H1 (cell line): ENCODE results near the gene SPAAR. TPM values are rescaled to one million over a fixed set of nuclear protein-coding genes. Genes with fewer than 3 reads are reported as not detected.
A peak's percentile ranks its signal among the peaks of the same experiment; 100 is the strongest.

ENCODE experiments used
- CTCF ChIA-PET: fragments of 300-600 bp; sonication (Branson Sonifier 250); formaldehyde crosslinking; loops from one replicate; lab custom pipeline; 2021; ENCODE audit not compliant: partially characterized antibody; lab: Charles Lee
- POLR2A ChIA-PET: fragments of 300-600 bp; sonication (Branson Sonifier 250); formaldehyde crosslinking; loops from one replicate; lab custom pipeline; 2021; ENCODE audit warnings: inconsistent platforms; ENCODE audit not compliant: partially characterized antibody; lab: Charles Lee
- DNase-seq, 2 experiments: peaks; one replicate each; pipeline versions ENCODE4 v3.0.0 to v3.0.0-alpha.2; 2010 to 2022; ENCODE audit warnings: low spot score in 2 of 2, low read depth in 1 of 2, mixed read lengths in 1 of 2
- FAIRE-seq: peaks from 2 replicates; lab custom pipeline; 2011; peaks lifted over from hg19 to GRCh38; lab: Jason Lieb, UNC
- H2AFZ ChIP-seq: 2 replicates; pipeline ENCODE4 v1.8.1; 2012; ENCODE audit warnings: low read length, inconsistent platforms
- H2AK5ac ChIP-seq: 2 replicates; pipeline ENCODE4 v1.6.1; 2013; ENCODE audit warnings: low read depth, low read length
- H2BK120ac ChIP-seq: replicated peaks from 2 replicates; pipeline ENCODE3; 2013; ENCODE audit warnings: low read depth, low read length, inconsistent platforms
- H2BK12ac ChIP-seq: 2 replicates; pipeline ENCODE4 v1.6.1; 2013; ENCODE audit warnings: low read depth, low read length
- H2BK15ac ChIP-seq: 2 replicates; pipeline ENCODE4 v1.6.1; 2013; ENCODE audit warnings: low read length
- H2BK20ac ChIP-seq: 2 replicates; pipeline ENCODE4 v1.6.1; 2013; ENCODE audit warnings: low read length
- H2BK5ac ChIP-seq: 2 replicates; pipeline ENCODE4 v1.6.1; 2013; ENCODE audit warnings: low read depth, low read length
- H3K14ac ChIP-seq: 2 replicates; pipeline ENCODE4 v1.6.1; 2013; ENCODE audit warnings: inconsistent platforms; ENCODE audit not compliant: insufficient read length
- H3K18ac ChIP-seq: 2 replicates; pipeline ENCODE4 v1.6.1; 2013; ENCODE audit warnings: low read length; ENCODE audit errors: extremely low read depth
- H3K23ac ChIP-seq: 2 replicates; pipeline ENCODE4 v1.6.1; 2013; ENCODE audit warnings: inconsistent platforms; ENCODE audit not compliant: insufficient read length
- H3K23me2 ChIP-seq: 2 replicates; pipeline ENCODE4 v1.6.1; 2013; ENCODE audit warnings: low read depth, low read length
- H3K27ac ChIP-seq: 2 replicates; pipeline ENCODE4 v1.6.1; 2011; ENCODE audit warnings: low read depth, low read length, inconsistent platforms
- H3K27me3 ChIP-seq, 4 experiments: replicated peaks in 1 of 4; 1 replicate in 1 of 4; 2 replicates in 3 of 4; pipeline versions ENCODE4 v1.6.1 to v1.8.1; 2011 to 2013; ENCODE audit warnings: low read length in 3 of 4, mild to moderate bottlenecking in 3 of 4, inconsistent platforms in 2 of 4, mixed read lengths in 2 of 4, moderate library complexity in 1 of 4; ENCODE audit not compliant: control insufficient read depth in 3 of 4, insufficient read depth in 3 of 4; ENCODE audit errors: extremely low read depth in 1 of 4
- H3K36me3 ChIP-seq, 4 experiments: 2 replicates each; pipeline versions ENCODE4 v1.6.1 to v1.8.1; 2011 to 2013; ENCODE audit warnings: mild to moderate bottlenecking in 4 of 4, low read length in 3 of 4, moderate library complexity in 2 of 4, control low read depth in 1 of 4, inconsistent platforms in 1 of 4; ENCODE audit not compliant: insufficient read depth in 4 of 4, control insufficient read depth in 2 of 4
- H3K4ac ChIP-seq: replicated peaks from 2 replicates; pipeline ENCODE3; 2013; ENCODE audit warnings: low read length, low read depth, mixed read lengths, inconsistent platforms; ENCODE audit not compliant: insufficient read length
- H3K4me1 ChIP-seq, 4 experiments: replicated peaks in 1 of 4; 1 replicate in 1 of 4; 2 replicates in 3 of 4; pipeline versions ENCODE4 v1.6.1 to v1.8.1; 2011 to 2013; ENCODE audit warnings: low read length in 3 of 4, inconsistent platforms in 2 of 4, mixed read lengths in 1 of 4; ENCODE audit not compliant: insufficient read depth in 4 of 4, control insufficient read depth in 3 of 4
- H3K4me2 ChIP-seq, 2 experiments: 2 replicates each; pipeline versions ENCODE4 v1.6.1 to v1.8.1; 2011 to 2013; ENCODE audit warnings: low read depth in 2 of 2, low read length in 2 of 2, control low read depth in 1 of 2, inconsistent platforms in 1 of 2, mild to moderate bottlenecking in 1 of 2; ENCODE audit not compliant: insufficient read depth in 1 of 2
- H3K4me3 ChIP-seq, 4 experiments: fragments of 200-600, 300-600 bp in 1 of 4; sonication (generic), shearing (Covaris generic), sonication (Bioruptor Twin) in 1 of 4; 2 replicates each; pipeline versions ENCODE4 v1.5.1 to v1.8.1; 2011 to 2016; ENCODE audit warnings: low read length in 4 of 4, low read depth in 3 of 4, control low read depth in 2 of 4, inconsistent platforms in 2 of 4, mild to moderate bottlenecking in 2 of 4, mixed read lengths in 1 of 4, moderate library complexity in 1 of 4; ENCODE audit not compliant: insufficient read depth in 2 of 4; ENCODE audit errors: extremely low read depth in 1 of 4
- H3K56ac ChIP-seq: replicated peaks from 2 replicates; pipeline ENCODE3; 2013; ENCODE audit warnings: low read depth, mild to moderate bottlenecking, mixed read lengths, low read length, inconsistent platforms; ENCODE audit not compliant: insufficient read length
- H3K79me1 ChIP-seq: 2 replicates; pipeline ENCODE4 v1.6.1; 2013; ENCODE audit warnings: low read depth, low read length, control low read depth
- H3K79me2 ChIP-seq, 2 experiments: 2 replicates each; pipeline versions ENCODE4 v1.6.1 to v1.8.1; 2012 to 2013; ENCODE audit warnings: low read length in 2 of 2, mild to moderate bottlenecking in 2 of 2, inconsistent platforms in 1 of 2; ENCODE audit not compliant: insufficient read depth in 2 of 2, control insufficient read depth in 1 of 2
- H3K9ac ChIP-seq, 4 experiments: replicated peaks in 1 of 4; 1 replicate in 1 of 4; 2 replicates in 3 of 4; pipeline versions ENCODE4 v1.6.1 to v1.8.1; 2011 to 2013; ENCODE audit warnings: low read depth in 3 of 4, low read length in 3 of 4, control low read depth in 2 of 4, mild to moderate bottlenecking in 2 of 4, moderate library complexity in 2 of 4, inconsistent platforms in 1 of 4; ENCODE audit errors: extremely low read depth in 1 of 4
- H3K9me3 ChIP-seq, 2 experiments: 2 replicates each; pipeline versions ENCODE4 v1.6.1 to v1.8.1; 2012 to 2013; ENCODE audit warnings: mild to moderate bottlenecking in 2 of 2, moderate library complexity in 2 of 2, control low read depth in 1 of 2, inconsistent platforms in 1 of 2, low read depth in 1 of 2, low read length in 1 of 2, mixed read lengths in 1 of 2; ENCODE audit not compliant: insufficient read depth in 2 of 2
- H4K20me1 ChIP-seq, 2 experiments: replicated peaks in 1 of 2; 2 replicates each; pipeline versions ENCODE3 to v1.8.1; 2011 to 2013; ENCODE audit warnings: inconsistent platforms in 2 of 2, low read length in 2 of 2, mild to moderate bottlenecking in 1 of 2; ENCODE audit not compliant: insufficient read depth in 2 of 2, control insufficient read depth in 1 of 2
- H4K5ac ChIP-seq: 2 replicates; pipeline ENCODE4 v1.6.1; 2013; ENCODE audit warnings: low read length, low read depth, mixed read lengths, inconsistent platforms; ENCODE audit not compliant: insufficient read length
- H4K8ac ChIP-seq: 2 replicates; pipeline ENCODE4 v1.8.0; 2013; ENCODE audit warnings: mild to moderate bottlenecking, moderate library complexity, low read length, inconsistent platforms; ENCODE audit not compliant: insufficient read depth; ENCODE audit errors: extremely low read depth
- H4K91ac ChIP-seq: replicated peaks from 2 replicates; pipeline ENCODE3; 2013; ENCODE audit warnings: low read length, mixed read lengths, inconsistent platforms; ENCODE audit not compliant: insufficient read length
- BCL11A ChIP-seq, 2 experiments: IDR thresholded peaks; one replicate each; pipeline ENCODE4 v1.6.1; 2011; ENCODE audit warnings: low read depth in 2 of 2, low read length in 2 of 2, mild to moderate bottlenecking in 2 of 2
- CBX8 ChIP-seq: fragments of 300-800, 300-1000 bp; sonication (generic); IDR thresholded peaks from 2 replicates; pipeline ENCODE4 v1.7.1; 2016; ENCODE audit warnings: low read depth, low read length, borderline replicate concordance
- CREB1 ChIP-seq: IDR thresholded peaks from 2 replicates; pipeline ENCODE4 v1.6.1; 2012; ENCODE audit warnings: inconsistent platforms
- E2F6 ChIP-seq: IDR thresholded peaks from 2 replicates; pipeline ENCODE4 v1.6.1; 2012; ENCODE audit warnings: inconsistent platforms
- GABPA ChIP-seq: IDR thresholded peaks from 2 replicates; pipeline ENCODE4 v1.6.1; 2011; ENCODE audit warnings: mild to moderate bottlenecking, low read length, moderate library complexity, borderline replicate concordance; ENCODE audit not compliant: insufficient read depth
- KDM4A ChIP-seq: IDR thresholded peaks from one replicate; pipeline ENCODE4 v1.7.1; 2012; ENCODE audit warnings: low read depth, mild to moderate bottlenecking, moderate library complexity, low read length, inconsistent platforms; ENCODE audit not compliant: severe bottlenecking
- SRF ChIP-seq: IDR thresholded peaks from 2 replicates; pipeline ENCODE4 v1.6.1; 2011; ENCODE audit warnings: mild to moderate bottlenecking, low read depth, low read length, moderate library complexity
- TAF7 ChIP-seq: optimal IDR thresholded peaks from 2 replicates; pipeline ENCODE3; 2011; ENCODE audit warnings: low read depth, mild to moderate bottlenecking, inconsistent platforms, low read length, moderate library complexity, borderline replicate concordance
- YY1 ChIP-seq: IDR thresholded peaks from 2 replicates; pipeline ENCODE4 v1.6.1; 2011; ENCODE audit warnings: low read depth, mild to moderate bottlenecking, low read length
- WGBS, 2 experiments: shearing (Covaris generic) in 1 of 2; methylation state at CpG; one replicate each; pipeline versions ENCODE4 v1.1.6 to v1.1.7; 2013 to 2015; ENCODE audit warnings: low lambda C conversion rate in 2 of 2, mixed read lengths in 2 of 2, inconsistent platforms in 1 of 2, low coverage in 1 of 2, missing lambda C conversion rate in 1 of 2; ENCODE audit not compliant: insufficient replicate concordance in 2 of 2, insufficient coverage in 1 of 2, insufficient read length in 1 of 2; ENCODE audit errors: extremely low coverage in 1 of 2, missing lambda C conversion rate in 1 of 2; 5-methylcytosine and 5-hydroxymethylcytosine counted together
- polyA plus RNA-seq, 7 experiments: library from polyadenylated mRNA; depleted of rRNA in 3 of 7; stranded (reverse) in 5 of 7; unstranded in 2 of 7; fragments of >200 nt in 5 of 7; fragments of 200-250 nt in 2 of 7; gene quantifications; 1 replicate in 5 of 7; 2 replicates in 1 of 7; 4 replicates in 1 of 7; pipeline versions ENCODE4 v1.2.1 to v1.2.3, GENCODE V29; 2011 to 2013; ENCODE audit warnings: missing spikeins in 2 of 7, mixed read lengths in 2 of 7
- total RNA-seq: library from RNA; stranded (reverse); fragmentation: NEBNext Ultra II Directional; extraction: Animal tissue kit (Norgen Biotek cat#: 25700); gene quantifications from 2 replicates; pipeline ENCODE4 v1.2.1, GENCODE V29; 2021

Gene SPAAR
- total and polyA plus RNA-seq, 2 of the 8 experiments (the other 6 are each of a cell fraction or from before 2014, with no cell fraction given) = 0.27 TPM; not detected in 1

- H4K91ac ChIP-seq = peak overlapping the region; percentile 65
- no peak overlapping the region for H2AFZ ChIP-seq
- no peak overlapping the region for H3K27ac ChIP-seq
- no peak overlapping the region for H3K4me3 ChIP-seq
- no peaks in the 10 kb centered on the region for H3K79me1 ChIP-seq
- no peak overlapping the region for H2BK12ac ChIP-seq
- no peak overlapping the region for H2BK120ac ChIP-seq
- no peak overlapping the region for H3K9ac ChIP-seq
- H2AK5ac ChIP-seq = no peak overlapping the region
- peaks cover 0 to 8% (median 6%) of the 10 kb centered on the region in 4 experiments; a peak in 6 of 7 replicates for H3K4me1 ChIP-seq
- H3K18ac ChIP-seq = no peak overlapping the region
- no peaks in the 10 kb centered on the region; a peak in 1 of 4 replicates for H3K9me3 ChIP-seq
- no peak overlapping the region for H2BK20ac ChIP-seq
- H3K23me2 ChIP-seq = no peaks in the 10 kb centered on the region
- no peak overlapping the region for H3K14ac ChIP-seq
- peaks cover 0 to 4% (median 0%) of the 10 kb centered on the region in 4 experiments; a peak in 1 of 7 replicates for H3K27me3 ChIP-seq
- POLR2A ChIA-PET = interaction anchor here (0.9 to 2.9 kb wide), 2 partner anchors 9 to 11 kb away, joined by 3 to 14 read pairs; no protein-coding TSS in a partner anchor
- FAIRE-seq (no peak), DNase-seq (no peak)
- no peak overlapping the region for H3K56ac ChIP-seq
- H4K5ac ChIP-seq = no peak overlapping the region
- peaks cover 0 to 3% of the 10 kb centered on the region in 2 experiments for H4K20me1 ChIP-seq
- H3K36me3 ChIP-seq = no peaks in the 10 kb centered on the region
- H3K4me2 ChIP-seq = no peak overlapping the region
- 88% methylated on average over 4 of the region's 4 CpGs; no CpG with 5 or more reads in 1 of the 2 experiments for WGBS, 2 experiments
- H2BK5ac ChIP-seq = no peak overlapping the region
- H4K8ac ChIP-seq = no peak overlapping the region
- peak overlapping the region; percentile 49; the same call in 1 of the 2 replicates for H2BK15ac ChIP-seq
- no peaks in the 10 kb centered on the region for H3K79me2 ChIP-seq
- CTCF ChIA-PET = interaction anchor here (1.5 to 1.9 kb wide), 3 partner anchors 11 to 39 kb away, joined by 6 to 7 read pairs (median 7); partner anchors contain the start of genes FAM221B and TMEM8B
- H3K23ac ChIP-seq = no peak overlapping the region
- no peak for TF ChIP-seq KDM4A
- TF ChIP-seq YY1 = no peak
- TF ChIP-seq GABPA = no peak
- no peak for TF ChIP-seq SRF
- TF ChIP-seq TAF7 = no peak
- TF ChIP-seq CREB1 = no peak
- TF ChIP-seq BCL11A (IDR thresholded peaks at IDR 0.05; ENCODE audit: low read depth in 2 of 2, low read length in 2 of 2) = no peak
- TF ChIP-seq E2F6 = no peak
- no peak for TF ChIP-seq CBX8
- no peak overlapping the region for H3K4ac ChIP-seq
Measured at GRCh38 chr9:35867538-35867937, 41.8 kb upstream of the SPAAR start.
